GM12892 (cell line): Measurements from ENCODE around the gene PCA3.

Experiments
- POLR2A ChIP-seq: IDR thresholded peaks from 2 replicates; pipeline ENCODE4 v1.6.1; 2011; ENCODE audit warnings: low read depth, low read length, control low read depth
- POLR2AphosphoS5 ChIP-seq: IDR thresholded peaks from 2 replicates; pipeline ENCODE4 v1.6.1; 2011; ENCODE audit warnings: low read depth, low read length, control low read depth
- TAF1 ChIP-seq: IDR thresholded peaks from 2 replicates; pipeline ENCODE4 v1.6.1; 2011; ENCODE audit warnings: low read depth, mild to moderate bottlenecking, control low read depth, low read length, borderline replicate concordance

GRCh38 chr9:76734716-76735115 lies 29.5 kb upstream of the PCA3 start:
- no peak for TF ChIP-seq POLR2A
- no peak for TF ChIP-seq POLR2AphosphoS5
- TF ChIP-seq TAF1, result no peak
